ENCODE data around the gene LY6G5B. TPM values are rescaled to one million over a fixed set of nuclear protein-coding genes. Genes with fewer than 3 reads are reported as not detected.

Gene LY6G5B
- total RNA-seq, 1 experiment from 2014 or later, result 5.3 TPM

GRCh38 chr6:31683591-31683990 is 13.8 kb downstream of the LY6G5B start:
- ATAC-seq (no peak), DNase-seq (no peak)
- Histone ChIP-seq H3K36me3 (ENCODE audit: low read depth, low read length) (peaks cover 4% of the 10 kb centered on the region; the same call in 1 of the 2 replicates), H3K9me3 (ENCODE audit: low read length) (no peaks in the 10 kb centered on the region), H3K27me3 (ENCODE audit: low read length) (no peaks in the 10 kb centered on the region), H3F3A (ENCODE audit: low read length, unreplicated experiment) (no peaks in the 10 kb centered on the region), H3K4me3 (ENCODE audit: low read length) (no peak overlapping the region), H3K4me1 (ENCODE audit: insufficient read depth, low read length) (peaks cover 10% of the 10 kb centered on the region), H3K79me2 (ENCODE audit: low read length) (no peaks in the 10 kb centered on the region), H4K20me1 (ENCODE audit: low read length) (no peaks in the 10 kb centered on the region), H2AFZ (ENCODE audit: low read length) (no peak overlapping the region), H3K9me2 (replicated peaks; ENCODE audit: low read length) (no peaks in the 10 kb centered on the region), H3K27ac (ENCODE audit: low read length) (no peak overlapping the region), H3K4me2 (ENCODE audit: low read length) (no peak overlapping the region), H3K9ac (ENCODE audit: low read length) (no peak overlapping the region)
- no TSS peak for BruUV-seq (replicated peaks)
- intact Hi-C loops (cut with micrococcal nuclease), result loop anchor here (10.0 kb wide), 2 partner anchors 151 to 181 kb away; partner anchors contain the start of gene NEU1
- ChIA-PET POLR2A (ENCODE audit: unreplicated experiment) (no interaction called here), CTCF (no interaction called here)
- TF ChIP-seq CTCF (conservative IDR thresholded peaks at IDR 0.05; ENCODE audit: low read depth, low read length), result no peak
- no peak for TF ChIP-seq EZH2phosphoT487 (IDR thresholded peaks at IDR 0.05; ENCODE audit: borderline replicate concordance, low read length)
- no peak for TF ChIP-seq EZH2 (IDR thresholded peaks at IDR 0.05; ENCODE audit: low read length, unreplicated experiment)

DNA sequence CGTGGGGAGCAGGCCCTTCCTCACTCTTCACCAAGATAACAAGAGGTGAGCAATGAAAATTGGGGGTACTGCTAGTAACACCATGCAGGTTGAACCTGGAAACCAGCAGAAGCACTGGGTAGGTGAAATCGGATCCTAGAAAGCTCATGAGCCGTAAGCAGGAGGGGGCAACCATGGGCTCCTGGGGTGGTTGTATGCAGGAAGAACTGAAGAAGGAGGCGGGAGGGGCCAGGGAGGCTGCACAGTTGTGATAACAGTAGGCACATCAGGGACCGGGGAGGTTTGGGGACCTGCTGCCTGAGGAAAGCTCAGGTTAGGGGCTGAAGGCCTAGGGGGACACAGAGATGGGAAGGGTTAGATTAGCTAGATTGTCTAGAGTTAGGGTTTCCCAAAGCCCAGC is 16.7 kb downstream of the LY6G5B start:
- H3F3A ChIP-seq (ENCODE audit: low read length, unreplicated experiment), result no peaks in the 10 kb centered on the region
- BruUV-seq (replicated peaks), result no TSS peak
- no peak overlapping the region for H3K4me2 ChIP-seq (ENCODE audit: low read length)
- no peak for DNase-seq
- no peak overlapping the region for H3K9ac ChIP-seq (ENCODE audit: low read length)
- peaks cover 8% of the 10 kb centered on the region; the same call in 1 of the 2 replicates for H3K36me3 ChIP-seq (ENCODE audit: low read depth, low read length)
- ChIA-PET POLR2A (ENCODE audit: unreplicated experiment) (no interaction called here), CTCF (no interaction called here)
- no peak for ATAC-seq
- no peak overlapping the region for H3K27ac ChIP-seq (ENCODE audit: low read length)
- no peak for TF ChIP-seq CTCF (conservative IDR thresholded peaks at IDR 0.05; ENCODE audit: low read depth, low read length)
- no peak for TF ChIP-seq EZH2phosphoT487 (IDR thresholded peaks at IDR 0.05; ENCODE audit: borderline replicate concordance, low read length)
- TF ChIP-seq EZH2 (IDR thresholded peaks at IDR 0.05; ENCODE audit: low read length, unreplicated experiment), result no peak
- H3K79me2 ChIP-seq (ENCODE audit: low read length), result no peaks in the 10 kb centered on the region
- H3K9me3 ChIP-seq (ENCODE audit: low read length), result no peaks in the 10 kb centered on the region
- no peak overlapping the region for H2AFZ ChIP-seq (ENCODE audit: low read length)
- H3K27me3 ChIP-seq (ENCODE audit: low read length), result no peaks in the 10 kb centered on the region
- H3K4me1 ChIP-seq (ENCODE audit: insufficient read depth, low read length), result peaks cover 3% of the 10 kb centered on the region; the same call in 1 of the 2 replicates
- H3K9me2 ChIP-seq (replicated peaks; ENCODE audit: low read length), result no peaks in the 10 kb centered on the region
- H3K4me3 ChIP-seq (ENCODE audit: low read length), result no peak overlapping the region
- no peaks in the 10 kb centered on the region for H4K20me1 ChIP-seq (ENCODE audit: low read length)
- intact Hi-C loops (cut with micrococcal nuclease), result loop anchor here (10.0 kb wide), 2 partner anchors 148 to 178 kb away; partner anchors contain the start of gene NEU1

- no peak overlapping the region for H3K4me3 ChIP-seq (ENCODE audit: low read length)
- no peak overlapping the region for H2AFZ ChIP-seq (ENCODE audit: low read length)
- peaks cover 8% of the 10 kb centered on the region; the same call in 1 of the 2 replicates for H3K36me3 ChIP-seq (ENCODE audit: low read depth, low read length)
- DNase-seq (no peak), ATAC-seq (no peak)
- H3K9ac ChIP-seq (ENCODE audit: low read length), result no peak overlapping the region
- no TSS peak for BruUV-seq (replicated peaks)
- 0 out of 2 replicates have a peak, but pooled peaks cover 3% of the 10 kb centered on the region for H3K4me1 ChIP-seq (ENCODE audit: insufficient read depth, low read length)
- H3K9me2 ChIP-seq (replicated peaks; ENCODE audit: low read length), result no peaks in the 10 kb centered on the region
- no peaks in the 10 kb centered on the region for H3F3A ChIP-seq (ENCODE audit: low read length, unreplicated experiment)
- intact Hi-C loops (cut with micrococcal nuclease), result loop anchor here (10.0 kb wide), 2 partner anchors 147 to 177 kb away; partner anchors contain the start of gene NEU1
- no peak overlapping the region for H3K4me2 ChIP-seq (ENCODE audit: low read length)
- H4K20me1 ChIP-seq (ENCODE audit: low read length), result no peaks in the 10 kb centered on the region
- CTCF ChIA-PET, result no interaction called here
- TF ChIP-seq EZH2phosphoT487 (IDR thresholded peaks at IDR 0.05; ENCODE audit: borderline replicate concordance, low read length) (no peak), CTCF (conservative IDR thresholded peaks at IDR 0.05; ENCODE audit: low read depth, low read length) (no peak), EZH2 (IDR thresholded peaks at IDR 0.05; ENCODE audit: low read length, unreplicated experiment) (no peak)
- POLR2A ChIA-PET (ENCODE audit: unreplicated experiment), result no interaction called here
- no peaks in the 10 kb centered on the region for H3K27me3 ChIP-seq (ENCODE audit: low read length)
- no peak overlapping the region for H3K27ac ChIP-seq (ENCODE audit: low read length)
- H3K9me3 ChIP-seq (ENCODE audit: low read length), result no peaks in the 10 kb centered on the region
- no peaks in the 10 kb centered on the region for H3K79me2 ChIP-seq (ENCODE audit: low read length)
Measured at GRCh38 chr6:31687321-31687720, 17.5 kb downstream of the LY6G5B start.

Measured in PC-3 (cell line).